Upper lobe of left lung (tissue), 4 donors: ENCODE results near the gene TGM2.

Source experiments
- POLR2A ChIP-seq, 4 donors: fragments of 450-650 bp; IDR thresholded peaks; one replicate each; pipeline ENCODE4 v1.5.1; 2016 to 2017; ENCODE audit warnings: antibody characterized with exemption in 4 of 4, mild to moderate bottlenecking in 2 of 4
- TF ChIP-seq, protein P1 (sequence below), 6 experiments: fragments of 450-650 bp in 4 of 6; fragments of 200-600 bp in 2 of 6; sonication (generic) in 2 of 6; IDR thresholded peaks; one replicate each; pipeline ENCODE4 v1.5.1; 2016 to 2019; ENCODE audit warnings: antibody characterized with exemption in 6 of 6

DNA sequence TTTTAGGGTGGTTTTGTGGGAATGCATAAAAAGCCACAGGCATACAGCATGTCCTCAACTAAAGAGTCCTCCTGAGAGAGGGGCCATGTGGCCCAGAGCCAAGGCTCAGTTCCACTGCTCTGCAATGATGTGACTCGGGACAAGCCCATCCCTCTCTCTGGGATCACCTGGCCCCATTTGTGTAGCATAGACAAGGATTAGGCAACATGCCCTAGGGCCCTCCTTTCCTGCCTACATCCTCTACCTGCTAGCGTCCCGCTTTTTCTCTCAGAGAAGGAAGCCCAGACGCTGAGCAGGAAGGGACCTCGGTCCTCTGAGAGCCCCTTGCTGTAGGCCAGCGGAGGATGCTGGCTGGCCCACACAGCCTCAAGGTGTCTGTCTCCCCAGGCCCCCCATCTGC lies 8.8 kb downstream of the TGM2 start:
- TF ChIP-seq, protein P1, sequence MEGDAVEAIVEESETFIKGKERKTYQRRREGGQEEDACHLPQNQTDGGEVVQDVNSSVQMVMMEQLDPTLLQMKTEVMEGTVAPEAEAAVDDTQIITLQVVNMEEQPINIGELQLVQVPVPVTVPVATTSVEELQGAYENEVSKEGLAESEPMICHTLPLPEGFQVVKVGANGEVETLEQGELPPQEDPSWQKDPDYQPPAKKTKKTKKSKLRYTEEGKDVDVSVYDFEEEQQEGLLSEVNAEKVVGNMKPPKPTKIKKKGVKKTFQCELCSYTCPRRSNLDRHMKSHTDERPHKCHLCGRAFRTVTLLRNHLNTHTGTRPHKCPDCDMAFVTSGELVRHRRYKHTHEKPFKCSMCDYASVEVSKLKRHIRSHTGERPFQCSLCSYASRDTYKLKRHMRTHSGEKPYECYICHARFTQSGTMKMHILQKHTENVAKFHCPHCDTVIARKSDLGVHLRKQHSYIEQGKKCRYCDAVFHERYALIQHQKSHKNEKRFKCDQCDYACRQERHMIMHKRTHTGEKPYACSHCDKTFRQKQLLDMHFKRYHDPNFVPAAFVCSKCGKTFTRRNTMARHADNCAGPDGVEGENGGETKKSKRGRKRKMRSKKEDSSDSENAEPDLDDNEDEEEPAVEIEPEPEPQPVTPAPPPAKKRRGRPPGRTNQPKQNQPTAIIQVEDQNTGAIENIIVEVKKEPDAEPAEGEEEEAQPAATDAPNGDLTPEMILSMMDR (IDR thresholded peaks at IDR 0.05) = no peak
- TF ChIP-seq POLR2A (IDR thresholded peaks at IDR 0.05) = no peak
